ENCODE data around the gene TRERF1.

TRERF1 gene

DNA sequence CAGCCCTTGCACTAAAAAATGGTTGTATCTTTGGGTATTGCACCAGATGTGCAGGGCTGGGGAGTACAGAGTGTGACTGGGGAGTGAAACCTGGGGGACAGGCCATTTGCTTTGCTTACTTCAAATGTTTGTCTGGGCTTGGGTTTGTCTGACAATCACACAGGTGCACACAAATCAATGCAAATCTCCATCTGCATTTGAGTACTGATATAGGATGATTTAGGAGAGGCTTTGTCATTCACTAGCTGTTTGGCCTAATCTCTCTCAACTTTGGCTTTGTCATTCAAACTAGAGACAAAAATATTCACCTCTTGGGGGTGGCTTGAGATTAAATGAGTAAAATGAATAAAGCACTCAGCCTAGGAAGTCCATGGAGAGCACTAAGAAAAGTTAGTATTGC lies 274.7 kb downstream of the TRERF1 start:
- no peak for DNase-seq (ENCODE audit: low read depth)
- TF ChIP-seq, protein P1, sequence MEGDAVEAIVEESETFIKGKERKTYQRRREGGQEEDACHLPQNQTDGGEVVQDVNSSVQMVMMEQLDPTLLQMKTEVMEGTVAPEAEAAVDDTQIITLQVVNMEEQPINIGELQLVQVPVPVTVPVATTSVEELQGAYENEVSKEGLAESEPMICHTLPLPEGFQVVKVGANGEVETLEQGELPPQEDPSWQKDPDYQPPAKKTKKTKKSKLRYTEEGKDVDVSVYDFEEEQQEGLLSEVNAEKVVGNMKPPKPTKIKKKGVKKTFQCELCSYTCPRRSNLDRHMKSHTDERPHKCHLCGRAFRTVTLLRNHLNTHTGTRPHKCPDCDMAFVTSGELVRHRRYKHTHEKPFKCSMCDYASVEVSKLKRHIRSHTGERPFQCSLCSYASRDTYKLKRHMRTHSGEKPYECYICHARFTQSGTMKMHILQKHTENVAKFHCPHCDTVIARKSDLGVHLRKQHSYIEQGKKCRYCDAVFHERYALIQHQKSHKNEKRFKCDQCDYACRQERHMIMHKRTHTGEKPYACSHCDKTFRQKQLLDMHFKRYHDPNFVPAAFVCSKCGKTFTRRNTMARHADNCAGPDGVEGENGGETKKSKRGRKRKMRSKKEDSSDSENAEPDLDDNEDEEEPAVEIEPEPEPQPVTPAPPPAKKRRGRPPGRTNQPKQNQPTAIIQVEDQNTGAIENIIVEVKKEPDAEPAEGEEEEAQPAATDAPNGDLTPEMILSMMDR (IDR thresholded peaks at IDR 0.05; ENCODE audit: low read depth, low read length, missing control alignments) = no peak
- in situ Hi-C loops (cut with HindIII; ENCODE audit: low sequenced_read_pairs) = no loop called here

DNA sequence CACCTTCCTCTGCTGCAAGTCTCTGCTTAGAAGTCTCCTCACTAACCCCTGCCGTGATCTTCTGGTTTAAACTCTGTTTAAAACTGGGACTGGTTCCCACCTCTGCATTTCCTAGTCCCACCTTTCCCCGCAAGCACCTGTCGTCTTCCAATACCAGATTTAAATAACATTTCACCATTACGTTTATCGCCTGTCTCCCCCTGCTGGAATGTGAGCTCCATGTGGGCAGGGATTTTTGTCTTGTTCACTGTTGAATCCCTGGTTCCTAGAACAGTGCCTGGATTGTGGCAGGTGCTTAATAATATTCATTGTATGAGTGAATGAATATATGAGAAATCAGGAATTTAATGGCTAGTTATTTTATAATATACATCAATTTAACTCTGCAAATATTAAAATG lies 275.9 kb downstream of the TRERF1 start:
- DNase-seq (ENCODE audit: low read depth) = no peak
- TF ChIP-seq, protein P1 (IDR thresholded peaks at IDR 0.05; ENCODE audit: low read depth, low read length, missing control alignments) = peak; percentile 34
- in situ Hi-C loops (cut with HindIII; ENCODE audit: low sequenced_read_pairs) = no loop called here
- H3K4me3 ChIP-seq (ENCODE audit: low read depth, low read length) = no peak overlapping the region

More for the DNA sequence above, 274.7 kb downstream of the TRERF1 start:
- H3K4me3 ChIP-seq (ENCODE audit: low read depth, low read length) = no peak overlapping the region
